HG02938 (cell line): ENCODE data around the gene SPARC.
A peak's percentile ranks its signal among the peaks of the same experiment; 100 is the strongest.

Source experiments
- ATAC-seq: cut with Tn5 transposase; IDR thresholded peaks from one replicate; pipeline ENCODE4 v1.9.1; 2021; ENCODE audit warnings: mild to moderate bottlenecking, moderate library complexity; ENCODE audit not compliant: unreplicated experiment

Gene SPARC

GRCh38 chr5:151661968-151662732, 24.6 kb downstream of the SPARC start:
- peak; percentile 73 for ATAC-seq

GRCh38 chr5:151660616-151661495, 25.9 kb downstream of the SPARC start:
- no peak for ATAC-seq

GRCh38 chr5:151659001-151659754, 27.5 kb downstream of the SPARC start:
- ATAC-seq, result peak; percentile 54

GRCh38 chr5:151657114-151657513, 29.6 kb downstream of the SPARC start:
- ATAC-seq, result no peak

GRCh38 chr5:151656311-151656710, 30.4 kb downstream of the SPARC start:
- no peak for ATAC-seq

GRCh38 chr5:151651997-151652645, 34.6 kb downstream of the SPARC start:
- peak; percentile 97 for ATAC-seq

GRCh38 chr5:151648988-151649387, 37.7 kb downstream of the SPARC start:
- no peak for ATAC-seq

GRCh38 chr5:151648089-151648488, 38.6 kb downstream of the SPARC start:
- ATAC-seq, result no peak

GRCh38 chr5:151647320-151647861, 39.3 kb downstream of the SPARC start:
- no peak for ATAC-seq

- no peak for ATAC-seq
Measured at GRCh38 chr5:151646334-151646733, 40.4 kb downstream of the SPARC start.

GRCh38 chr5:151643388-151643787, 43.3 kb downstream of the SPARC start:
- no peak for ATAC-seq

GRCh38 chr5:151642472-151643140, 44.1 kb downstream of the SPARC start:
- no peak for ATAC-seq

- no peak for ATAC-seq
Measured at GRCh38 chr5:151638619-151639018, 48.1 kb downstream of the SPARC start.

- no peak for ATAC-seq
Measured at GRCh38 chr5:151637676-151638075, 49.0 kb downstream of the SPARC start.

- no peak for ATAC-seq
Measured at GRCh38 chr5:151633892-151634291, 52.8 kb downstream of the SPARC start.

- no peak for ATAC-seq
Measured at GRCh38 chr5:151632941-151633340, 53.8 kb downstream of the SPARC start.

- ATAC-seq, result no peak
Measured at GRCh38 chr5:151632524-151632923, 54.2 kb downstream of the SPARC start.

GRCh38 chr5:151631941-151632340, 54.8 kb downstream of the SPARC start:
- no peak for ATAC-seq

GRCh38 chr5:151630088-151630487, 56.6 kb downstream of the SPARC start:
- no peak for ATAC-seq
